VCaP (cell line): Measurements from ENCODE around the gene AFAP1.

Experiments
- H3K27ac ChIP-seq: fragments of 450-650 bp; 2 replicates; pipeline ENCODE4 v1.5.1; 2017
- CTCF ChIP-seq: fragments of 450-650 bp; conservative IDR thresholded peaks from 2 replicates; pipeline ENCODE4 v1.5.1; 2017; ENCODE audit warnings: mild to moderate bottlenecking, moderate library complexity

Gene AFAP1

GRCh38 chr4:7867191-7867590 is 72.5 kb downstream of the AFAP1 start:
- H3K27ac ChIP-seq, result no peak overlapping the region
- no peak for TF ChIP-seq CTCF

- TF ChIP-seq CTCF, result no peak
- no peak overlapping the region for H3K27ac ChIP-seq
Observed at GRCh38 chr4:7865533-7865932, 74.1 kb downstream of the AFAP1 start.

- TF ChIP-seq CTCF, result no peak
- H3K27ac ChIP-seq, result no peak overlapping the region
Observed at GRCh38 chr4:7864685-7865084, 75.0 kb downstream of the AFAP1 start.

GRCh38 chr4:7863911-7864681 is 75.6 kb downstream of the AFAP1 start:
- H3K27ac ChIP-seq, result no peak overlapping the region
- no peak for TF ChIP-seq CTCF

GRCh38 chr4:7862561-7863192 is 77.0 kb downstream of the AFAP1 start:
- TF ChIP-seq CTCF, result no peak
- H3K27ac ChIP-seq, result no peak overlapping the region

- TF ChIP-seq CTCF, result no peak
- no peak overlapping the region for H3K27ac ChIP-seq
Observed at GRCh38 chr4:7861440-7861881, 78.2 kb downstream of the AFAP1 start.

- no peak overlapping the region for H3K27ac ChIP-seq
- no peak for TF ChIP-seq CTCF
Observed at GRCh38 chr4:7860600-7861163, 79.0 kb downstream of the AFAP1 start.
